Stomach (tissue), 4 donors: ENCODE results near the gene AQP2.

Experiments used
- CTCF ChIP-seq, 7 experiments: fragments of 450-650 bp in 4 of 7; fragments of 200-600 bp in 3 of 7; sonication (generic) in 3 of 7; IDR thresholded peaks; one replicate each; pipeline ENCODE4 v1.5.1; 2016 to 2019; ENCODE audit warnings: antibody characterized with exemption in 7 of 7, control low read depth in 2 of 7, mild to moderate bottlenecking in 1 of 7
- POLR2A ChIP-seq, 4 donors: fragments of 450-650 bp; IDR thresholded peaks; one replicate each; pipeline ENCODE4 v1.6.1; 2016; ENCODE audit warnings: antibody characterized with exemption in 4 of 4, control low read depth in 2 of 4, mild to moderate bottlenecking in 1 of 4, moderate library complexity in 1 of 4
- POLR2AphosphoS5 ChIP-seq, 3 donors: sonication (generic); formaldehyde crosslinking; IDR thresholded peaks; one replicate each; pipeline ENCODE4 v1.6.1; 2016; ENCODE audit warnings: antibody characterized with exemption in 3 of 3

- TF ChIP-seq CTCF (IDR thresholded peaks at IDR 0.05) (no peak), POLR2A (IDR thresholded peaks at IDR 0.05) (no peak), POLR2AphosphoS5 (IDR thresholded peaks at IDR 0.05) (no peak)
Observed at GRCh38 chr12:49954863-49955830, 4.6 kb downstream of the AQP2 start.
